ENCODE data around the gene FGFRL1.

FGFRL1 gene

DNA sequence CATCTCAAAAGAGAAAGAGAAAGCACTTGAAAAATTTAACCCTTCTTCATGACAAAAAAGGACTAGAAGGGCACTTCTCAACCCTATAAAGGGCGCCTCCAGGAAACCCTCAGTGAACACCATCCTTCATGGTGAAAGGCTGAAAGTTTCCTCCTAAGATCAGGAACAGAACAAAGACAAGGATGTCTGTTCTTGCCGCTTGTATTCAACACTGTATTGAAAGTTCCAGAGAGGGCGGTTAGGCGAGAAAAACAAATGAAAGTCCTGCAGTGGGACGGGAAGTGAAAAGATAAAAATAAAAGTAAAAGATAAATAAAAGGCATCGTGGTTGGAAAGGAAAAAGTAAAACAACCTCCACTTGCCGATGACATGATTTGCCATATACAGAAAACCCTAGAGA is 51.0 kb downstream of the FGFRL1 start:
- DNase-seq = no peak
- TF ChIP-seq POLR2A (IDR thresholded peaks at IDR 0.05; ENCODE audit: low read length) (no peak), GATA1 (IDR thresholded peaks at IDR 0.05; ENCODE audit: low read depth, low read length) (no peak)

DNA sequence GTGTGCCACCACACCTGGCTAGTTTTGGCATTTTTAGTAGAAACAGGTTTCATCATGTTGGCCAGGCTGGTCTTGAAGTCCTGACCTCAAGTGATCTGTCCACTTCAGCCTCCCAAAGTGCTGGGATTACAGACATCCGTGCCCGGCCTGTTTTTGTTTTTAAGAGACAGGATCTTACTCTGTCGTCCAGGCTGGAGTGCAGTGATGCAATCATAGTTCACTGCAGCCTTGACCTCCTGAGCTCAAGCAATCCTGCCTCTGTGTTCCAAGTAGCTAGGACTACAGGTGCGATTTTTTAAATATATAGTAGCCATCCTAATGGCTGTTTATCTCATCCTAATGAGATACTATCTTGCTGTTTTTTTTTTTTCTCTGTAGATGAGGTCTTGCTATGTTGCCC is 54.3 kb downstream of the FGFRL1 start:
- no peak for TF ChIP-seq GATA1 (IDR thresholded peaks at IDR 0.05; ENCODE audit: low read depth, low read length)
- no peak for TF ChIP-seq POLR2A (IDR thresholded peaks at IDR 0.05; ENCODE audit: low read length)
- DNase-seq = no peak

DNA sequence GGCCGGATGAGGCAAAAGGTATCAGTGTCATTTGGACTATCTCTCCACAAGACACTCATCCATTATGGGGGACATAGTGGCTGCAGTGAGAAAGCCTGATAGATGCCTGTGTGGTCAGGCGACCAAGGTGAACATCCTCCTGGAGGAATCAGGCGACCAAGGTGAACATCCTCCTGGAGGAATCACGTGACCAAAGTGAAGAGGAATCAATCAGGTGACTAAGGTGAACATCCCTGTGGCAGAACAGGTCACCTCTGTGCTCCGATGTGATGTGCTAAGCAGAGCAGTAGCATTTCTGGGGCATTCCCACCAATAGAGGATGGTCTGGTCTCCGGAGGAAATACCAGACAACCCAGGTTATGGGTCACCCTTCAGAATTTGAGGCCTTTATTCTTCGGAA is 58.0 kb downstream of the FGFRL1 start:
- no peak for DNase-seq
- TF ChIP-seq GATA1 (IDR thresholded peaks at IDR 0.05; ENCODE audit: low read depth, low read length) = no peak
- no peak for TF ChIP-seq POLR2A (IDR thresholded peaks at IDR 0.05; ENCODE audit: low read length)

DNA sequence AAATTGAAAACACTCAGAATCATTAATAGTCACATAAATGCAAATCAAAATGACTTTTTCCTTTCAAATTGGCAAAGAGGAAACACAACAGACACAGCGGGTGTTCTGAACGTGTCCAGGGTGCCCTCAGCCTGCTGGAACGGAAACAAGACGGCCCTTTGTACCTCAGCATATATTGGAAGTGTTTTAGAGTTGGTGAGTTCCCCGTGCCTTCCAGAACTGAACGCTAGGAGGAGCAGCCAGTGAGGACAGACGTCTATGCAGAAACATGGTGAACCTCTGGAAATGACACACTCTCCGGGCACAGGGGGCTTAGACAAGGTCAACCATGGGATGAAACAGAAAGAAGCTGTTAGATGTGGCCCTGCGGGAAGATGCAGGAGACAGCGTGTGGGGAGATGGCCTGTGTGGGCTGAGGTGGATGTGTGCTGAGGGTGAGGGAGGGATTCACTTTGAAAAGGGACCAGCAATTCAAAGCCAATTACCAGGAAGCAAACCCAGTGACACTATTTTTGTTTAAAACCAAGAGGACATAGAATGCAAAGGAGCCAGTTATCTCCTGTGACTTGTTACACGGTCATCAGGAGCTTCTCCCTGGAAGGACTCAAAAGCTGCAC is 61.5 kb downstream of the FGFRL1 start:
- peak; percentile 39 to 53 for DNase-seq
- no peak for TF ChIP-seq GATA1 (IDR thresholded peaks at IDR 0.05; ENCODE audit: low read depth, low read length)
- no peak for TF ChIP-seq POLR2A (IDR thresholded peaks at IDR 0.05; ENCODE audit: low read length)

DNA sequence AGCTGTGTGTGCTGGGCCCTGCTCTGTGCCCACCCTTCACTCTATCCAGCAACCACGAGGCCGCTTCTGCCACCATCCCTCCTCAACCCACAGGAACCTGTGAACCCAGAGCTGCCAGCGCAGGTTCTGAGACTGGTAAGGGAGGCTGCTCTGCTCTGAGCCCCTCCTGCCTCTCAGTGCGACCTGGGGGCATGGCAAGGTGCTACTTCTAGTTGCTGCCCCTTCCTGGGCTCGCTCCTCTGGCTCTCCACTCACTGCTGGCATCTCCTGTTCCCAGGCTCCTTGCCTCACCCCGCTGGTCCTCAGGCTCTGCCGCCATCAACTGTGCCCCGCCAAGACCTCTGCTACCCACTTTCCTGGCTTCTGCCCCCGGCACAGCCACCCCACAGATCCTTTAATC is 62.7 kb downstream of the FGFRL1 start:
- no peak for DNase-seq
- TF ChIP-seq GATA1 (IDR thresholded peaks at IDR 0.05; ENCODE audit: low read depth, low read length) (no peak), POLR2A (IDR thresholded peaks at IDR 0.05; ENCODE audit: low read length) (no peak)

DNA sequence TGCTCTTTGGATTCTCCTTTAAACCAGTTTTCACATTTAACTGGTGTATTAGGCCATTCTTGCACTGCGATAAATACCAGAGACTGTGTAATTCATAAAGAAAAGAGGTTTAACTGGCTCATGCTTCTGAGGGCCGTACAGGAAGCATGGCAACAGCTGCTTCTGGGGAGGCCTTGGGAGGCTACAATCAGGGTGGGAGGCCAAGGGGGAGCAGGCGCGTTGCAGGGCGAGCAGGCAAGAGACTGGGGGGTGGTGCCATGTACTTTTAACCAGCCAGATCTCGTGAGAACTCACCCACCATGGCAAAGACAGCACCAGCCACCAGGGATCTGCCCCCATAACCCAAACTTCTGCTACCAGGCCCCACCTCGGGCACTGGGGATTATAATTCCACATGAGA is 63.8 kb downstream of the FGFRL1 start:
- DNase-seq = no peak
- TF ChIP-seq POLR2A (IDR thresholded peaks at IDR 0.05; ENCODE audit: low read length) (no peak), GATA1 (IDR thresholded peaks at IDR 0.05; ENCODE audit: low read depth, low read length) (no peak)

DNA sequence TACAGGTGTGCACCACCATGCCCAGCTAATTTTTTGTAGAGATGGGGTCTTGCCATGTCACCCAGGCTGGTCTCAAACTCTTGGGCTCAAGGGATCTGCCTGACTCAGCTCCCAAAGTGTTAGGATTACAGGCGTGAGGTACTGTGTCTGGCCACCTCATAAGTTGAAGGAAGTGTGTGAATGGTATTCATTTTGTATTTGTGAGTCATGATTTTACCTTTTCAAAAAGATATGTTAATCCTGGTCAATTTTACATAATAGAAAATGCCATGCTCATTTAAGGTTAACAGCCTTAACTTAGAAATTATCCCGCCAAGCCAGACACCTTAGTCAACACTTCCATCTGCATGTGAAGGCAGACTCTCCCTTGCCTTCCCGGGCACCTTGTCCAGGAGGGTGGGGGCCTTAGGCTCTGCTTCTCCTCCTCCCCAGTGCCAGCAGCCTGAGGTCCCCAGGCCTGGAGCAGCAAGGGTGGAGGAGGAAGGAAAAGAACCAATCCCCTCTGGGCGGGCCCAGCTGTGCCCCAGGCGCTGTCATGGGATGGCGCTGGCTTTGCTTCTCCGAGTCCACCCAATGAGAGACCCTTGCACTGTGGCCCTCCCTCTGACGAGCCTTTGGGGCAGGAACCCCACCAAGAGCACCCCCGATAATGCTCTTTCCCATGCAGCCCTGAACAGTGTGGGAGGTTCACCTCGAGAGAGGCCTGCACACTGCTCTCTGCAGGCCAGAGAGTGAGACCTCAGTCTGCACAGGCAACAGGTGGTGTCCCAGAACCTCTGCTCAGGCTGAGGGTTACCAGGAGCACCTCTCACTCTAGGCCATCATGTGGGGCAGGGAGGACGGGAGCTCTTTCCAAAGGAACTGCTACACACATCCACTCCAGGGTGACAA is 64.6 kb downstream of the FGFRL1 start:
- no peak for TF ChIP-seq POLR2A (IDR thresholded peaks at IDR 0.05; ENCODE audit: low read length)
- no peak for TF ChIP-seq GATA1 (IDR thresholded peaks at IDR 0.05; ENCODE audit: low read depth, low read length)
- no peak for DNase-seq
